GM12801 (cell line): ENCODE data around the gene HLA-B.

Experiments
- CTCF ChIP-seq: IDR thresholded peaks from one replicate; pipeline ENCODE4 v1.5.1; 2011; ENCODE audit warnings: control low read depth; ENCODE audit not compliant: insufficient read length; ENCODE audit errors: extremely low read depth

The HLA-B gene

GRCh38 chr6:31317036-31317435 lies 39.9 kb downstream of the HLA-B start:
- TF ChIP-seq CTCF = no peak

- TF ChIP-seq CTCF = no peak
Measured at GRCh38 chr6:31309641-31310040, 47.3 kb downstream of the HLA-B start.

GRCh38 chr6:31308845-31309175 lies 48.2 kb downstream of the HLA-B start:
- TF ChIP-seq CTCF = no peak

- no peak for TF ChIP-seq CTCF
Measured at GRCh38 chr6:31308050-31308844, 48.7 kb downstream of the HLA-B start.

GRCh38 chr6:31307669-31308049 lies 49.3 kb downstream of the HLA-B start:
- no peak for TF ChIP-seq CTCF

- no peak for TF ChIP-seq CTCF
Measured at GRCh38 chr6:31305703-31306219, 51.2 kb downstream of the HLA-B start.

- no peak for TF ChIP-seq CTCF
Measured at GRCh38 chr6:31304683-31305082, 52.3 kb downstream of the HLA-B start.
